Osteocyte (in vitro differentiated cells): Measurements from ENCODE around the gene KLF11. TPM values are rescaled to one million over a fixed set of nuclear protein-coding genes. Genes with fewer than 3 reads are reported as not detected.

Experiments
- DNase-seq: peaks from one replicate; pipeline ENCODE4 v3.0.0; 2021; ENCODE audit warnings: mixed read lengths; ENCODE audit not compliant: unreplicated experiment; ENCODE audit errors: extremely low spot score
- H3K27ac Mint-ChIP-seq: one replicate; pipeline ENCODE4 v1.8.0; 2021; ENCODE audit warnings: mild to moderate bottlenecking, mixed read lengths; ENCODE audit not compliant: unreplicated experiment
- H3K27me3 Mint-ChIP-seq: one replicate; pipeline ENCODE4 v1.8.0; 2021; ENCODE audit warnings: mixed read lengths; ENCODE audit not compliant: unreplicated experiment
- H3K36me3 Mint-ChIP-seq: one replicate; pipeline ENCODE4 v1.8.0; 2021; ENCODE audit warnings: mixed read lengths; ENCODE audit not compliant: unreplicated experiment
- H3K4me1 Mint-ChIP-seq: one replicate; pipeline ENCODE4 v1.8.0; 2021; ENCODE audit warnings: mixed read lengths; ENCODE audit not compliant: unreplicated experiment
- H3K4me3 Mint-ChIP-seq: one replicate; pipeline ENCODE4 v1.8.0; 2021; ENCODE audit warnings: mild to moderate bottlenecking, moderate library complexity, mixed read lengths; ENCODE audit not compliant: unreplicated experiment
- H3K9me3 Mint-ChIP-seq: one replicate; pipeline ENCODE4 v1.8.0; 2021; ENCODE audit warnings: mixed read lengths; ENCODE audit not compliant: unreplicated experiment
- total RNA-seq: library from RNA; stranded (reverse); gene quantifications from 2 replicates; pipeline ENCODE4 v1.2.1, GENCODE V29; 2021
- TF ChIP-seq, protein P1 (sequence below): fragments of 200-600 bp; sonication (generic); IDR thresholded peaks from 2 replicates; pipeline ENCODE4 v1.5.0; 2021; ENCODE audit warnings: antibody characterized with exemption, mild to moderate bottlenecking, moderate library complexity

KLF11 gene
- total RNA-seq, 1 donor from 2014 or later, result 17.4 TPM

DNA sequence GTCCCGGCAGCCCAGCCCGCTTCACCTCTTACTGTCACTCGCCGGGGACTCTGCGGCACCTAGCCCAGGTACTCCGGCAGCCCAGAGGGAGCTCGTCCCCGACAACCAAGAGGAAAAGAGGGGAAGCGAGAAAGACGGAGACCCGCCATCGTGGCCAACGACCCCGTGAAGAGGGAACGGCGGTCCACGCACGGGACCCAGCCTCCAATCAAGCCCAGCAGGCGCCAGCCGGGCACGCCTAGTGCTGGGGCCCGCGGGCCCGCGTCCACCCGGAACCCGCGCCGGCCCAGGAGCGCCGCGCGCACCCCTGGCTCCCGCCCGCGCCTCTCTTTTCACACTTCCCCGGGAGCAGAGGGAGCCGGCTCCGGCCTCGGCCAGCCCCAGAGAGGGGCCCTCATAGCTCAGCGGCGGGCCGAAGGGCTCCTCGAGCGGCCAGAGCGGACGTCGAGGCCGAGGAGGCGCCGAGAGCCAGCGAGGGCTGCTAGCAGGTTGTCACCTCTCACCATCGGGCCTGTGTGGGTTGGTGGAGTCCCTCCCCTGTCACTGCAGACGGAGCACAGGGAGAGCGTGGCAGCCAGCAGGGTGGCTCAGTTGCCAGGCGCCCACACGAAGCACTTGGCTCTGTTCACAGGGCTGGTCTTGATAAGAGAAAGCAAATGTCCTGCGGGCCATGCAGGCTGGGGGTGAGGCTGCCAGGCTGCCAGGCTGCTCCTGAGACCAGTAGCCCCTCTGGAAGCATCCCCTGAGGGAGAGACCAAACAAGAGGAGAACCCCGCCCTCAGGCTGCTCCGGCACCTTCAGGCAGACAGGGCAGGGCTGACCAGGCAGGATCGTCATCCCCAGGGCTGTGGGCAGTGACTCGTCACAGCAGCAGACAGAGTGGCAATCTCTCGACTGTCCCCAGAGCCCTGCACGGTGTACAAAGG is 36.9 kb upstream of the KLF11 start:
- Mint-ChIP-seq H3K9me3 (no peaks in the 10 kb centered on the region), H3K4me3 (no peak overlapping the region), H3K36me3 (no peaks in the 10 kb centered on the region), H3K27me3 (peaks cover 2% of the 10 kb centered on the region), H3K4me1 (peaks cover 5% of the 10 kb centered on the region), H3K27ac (no peak overlapping the region)
- no peak for DNase-seq
- TF ChIP-seq, protein P1, sequence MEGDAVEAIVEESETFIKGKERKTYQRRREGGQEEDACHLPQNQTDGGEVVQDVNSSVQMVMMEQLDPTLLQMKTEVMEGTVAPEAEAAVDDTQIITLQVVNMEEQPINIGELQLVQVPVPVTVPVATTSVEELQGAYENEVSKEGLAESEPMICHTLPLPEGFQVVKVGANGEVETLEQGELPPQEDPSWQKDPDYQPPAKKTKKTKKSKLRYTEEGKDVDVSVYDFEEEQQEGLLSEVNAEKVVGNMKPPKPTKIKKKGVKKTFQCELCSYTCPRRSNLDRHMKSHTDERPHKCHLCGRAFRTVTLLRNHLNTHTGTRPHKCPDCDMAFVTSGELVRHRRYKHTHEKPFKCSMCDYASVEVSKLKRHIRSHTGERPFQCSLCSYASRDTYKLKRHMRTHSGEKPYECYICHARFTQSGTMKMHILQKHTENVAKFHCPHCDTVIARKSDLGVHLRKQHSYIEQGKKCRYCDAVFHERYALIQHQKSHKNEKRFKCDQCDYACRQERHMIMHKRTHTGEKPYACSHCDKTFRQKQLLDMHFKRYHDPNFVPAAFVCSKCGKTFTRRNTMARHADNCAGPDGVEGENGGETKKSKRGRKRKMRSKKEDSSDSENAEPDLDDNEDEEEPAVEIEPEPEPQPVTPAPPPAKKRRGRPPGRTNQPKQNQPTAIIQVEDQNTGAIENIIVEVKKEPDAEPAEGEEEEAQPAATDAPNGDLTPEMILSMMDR, result no peak

DNA sequence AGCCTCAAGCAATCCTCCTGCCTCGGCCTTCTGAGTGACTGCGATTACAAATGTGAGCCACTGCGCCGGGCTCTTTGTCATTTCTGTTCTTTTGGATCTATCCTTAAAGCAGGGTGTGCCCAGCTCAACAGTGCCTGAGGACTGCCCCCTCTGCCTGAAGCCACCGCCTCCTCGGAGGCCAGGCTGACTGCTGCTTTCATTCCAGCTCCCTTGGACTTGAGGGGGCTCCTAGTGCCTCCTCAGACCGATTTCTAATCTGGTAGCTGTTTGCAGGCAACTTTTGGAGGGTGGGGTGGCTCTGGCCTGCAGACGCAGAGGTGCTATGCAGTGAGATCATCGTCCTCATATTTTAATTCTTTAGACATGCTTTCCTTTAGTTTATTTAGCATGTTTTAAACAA is 35.9 kb upstream of the KLF11 start:
- Mint-ChIP-seq H3K9me3 (no peaks in the 10 kb centered on the region), H3K27ac (no peak overlapping the region), H3K36me3 (no peaks in the 10 kb centered on the region), H3K27me3 (peaks cover 2% of the 10 kb centered on the region), H3K4me1 (peaks cover 5% of the 10 kb centered on the region), H3K4me3 (no peak overlapping the region)
- DNase-seq, result no peak
- TF ChIP-seq, protein P1, result no peak

DNA sequence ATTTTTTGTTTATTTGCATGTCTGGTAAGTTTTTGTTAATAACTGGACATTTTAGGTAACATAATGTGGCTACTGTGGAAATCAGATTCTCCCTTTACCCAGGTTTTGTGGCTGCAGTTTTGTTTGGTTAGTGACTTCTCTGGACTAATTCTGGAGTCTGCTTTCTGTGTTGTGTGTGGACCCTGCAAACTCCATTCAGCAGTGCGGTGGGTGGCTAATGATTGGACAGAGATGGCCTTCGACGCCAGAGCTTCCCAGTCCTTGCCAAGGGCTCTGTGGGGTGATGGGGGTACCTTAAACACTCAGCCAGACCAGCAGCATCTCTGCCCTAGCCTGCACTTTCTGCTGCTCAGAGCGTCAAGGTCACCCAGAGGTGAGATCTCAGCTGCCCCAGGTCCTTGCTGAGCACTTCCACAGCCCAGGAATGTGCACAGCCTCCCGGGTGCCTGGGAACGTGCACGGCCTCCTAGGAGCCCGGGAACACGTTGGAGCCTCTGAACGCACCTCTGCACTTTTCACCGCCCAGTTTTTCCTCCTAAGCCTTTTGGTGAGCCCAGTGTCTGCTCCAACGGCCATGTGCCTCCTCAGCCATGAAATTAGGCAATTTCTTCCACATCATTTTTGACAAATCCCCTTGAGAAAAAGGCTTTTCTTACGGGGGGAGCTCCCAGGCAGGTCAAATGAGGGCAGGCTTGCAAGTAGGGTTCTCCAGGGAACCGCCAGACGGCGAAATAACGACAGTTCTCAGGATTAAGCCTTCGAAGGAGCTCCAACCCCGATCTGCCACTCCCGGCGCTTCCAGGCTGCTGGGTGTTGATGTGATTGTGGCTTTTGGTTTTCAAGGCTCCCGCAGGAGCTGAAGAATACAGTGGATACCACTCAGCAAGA is 35.2 kb upstream of the KLF11 start:
- no peaks in the 10 kb centered on the region for H3K36me3 Mint-ChIP-seq
- H3K4me3 Mint-ChIP-seq, result no peak overlapping the region
- TF ChIP-seq, protein P1, result no peak
- DNase-seq, result no peak
- peaks cover 5% of the 10 kb centered on the region for H3K4me1 Mint-ChIP-seq
- no peaks in the 10 kb centered on the region for H3K9me3 Mint-ChIP-seq
- no peak overlapping the region for H3K27ac Mint-ChIP-seq
- H3K27me3 Mint-ChIP-seq, result peaks cover 2% of the 10 kb centered on the region

DNA sequence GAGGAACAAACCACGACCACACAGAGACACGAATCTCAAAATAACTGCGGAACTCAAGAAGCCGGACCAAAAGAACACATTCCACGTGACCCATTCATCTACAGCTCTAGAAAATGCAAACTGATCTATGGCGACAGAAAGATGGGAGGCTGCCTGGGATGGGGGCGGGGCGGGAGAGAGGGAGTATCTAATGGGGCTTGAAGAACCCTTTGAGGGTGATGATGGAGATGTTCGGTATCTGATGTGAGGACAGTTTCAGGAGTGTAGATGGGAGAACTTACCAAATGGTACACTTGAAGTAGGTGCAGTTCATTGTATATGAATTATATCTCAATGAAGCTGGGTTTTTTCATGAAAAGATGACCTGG is 34.6 kb upstream of the KLF11 start:
- Mint-ChIP-seq H3K4me3 (no peak overlapping the region), H3K36me3 (no peaks in the 10 kb centered on the region), H3K27ac (no peak overlapping the region), H3K9me3 (no peaks in the 10 kb centered on the region), H3K27me3 (peaks cover 2% of the 10 kb centered on the region), H3K4me1 (peaks cover 5% of the 10 kb centered on the region)
- TF ChIP-seq, protein P1, result no peak
- no peak for DNase-seq
